GM18508 (cell line): ENCODE data around the gene ITIH1.

Experiments used
- ATAC-seq: cut with Tn5 transposase; IDR thresholded peaks from one replicate; pipeline ENCODE4 v1.9.1; 2021; ENCODE audit warnings: moderate number of reproducible peaks; ENCODE audit not compliant: insufficient read depth, unreplicated experiment

Gene ITIH1

GRCh38 chr3:52834871-52835501 lies 57.6 kb downstream of the ITIH1 start, which contains the start of gene MUSTN1:
Gene MUSTN1 (minus strand): TSS chr3:52835019. CDS start chr3:52834948, 71 bp downstream.
- no peak for ATAC-seq

DNA sequence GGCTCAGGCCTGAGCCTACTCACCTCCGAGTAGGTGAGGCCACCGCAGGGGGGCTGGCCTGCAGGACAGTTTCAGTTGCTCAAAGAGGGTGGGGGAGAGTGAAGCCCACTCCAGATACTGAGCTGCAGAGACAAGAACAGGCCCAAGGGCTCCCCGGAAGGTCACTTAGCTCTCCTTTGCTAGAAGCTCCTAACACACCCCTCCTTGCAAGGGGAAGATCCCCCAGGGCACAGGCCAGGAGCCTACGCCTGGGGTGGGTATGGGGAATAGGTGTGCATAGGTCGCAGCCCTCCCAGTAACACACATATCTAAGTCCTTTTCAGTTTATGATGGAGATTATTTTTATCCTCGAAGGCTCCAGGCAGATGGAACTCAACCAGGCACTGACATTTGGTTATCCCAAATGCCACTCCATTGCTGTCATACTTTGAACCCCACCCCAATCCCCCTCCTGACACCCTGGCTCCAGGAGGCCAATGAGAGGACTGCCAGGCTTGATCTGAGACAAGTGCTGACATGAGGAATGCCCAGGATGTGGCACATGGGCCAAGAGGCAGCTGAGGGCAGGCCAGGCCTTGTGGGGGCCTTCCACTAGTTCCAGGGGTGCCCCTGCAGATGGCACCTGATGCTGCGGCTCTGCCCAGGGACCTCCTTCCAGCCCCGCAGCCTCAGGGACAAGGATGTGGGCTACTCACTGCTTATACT lies 58.5 kb downstream of the ITIH1 start:
- no peak for ATAC-seq

DNA sequence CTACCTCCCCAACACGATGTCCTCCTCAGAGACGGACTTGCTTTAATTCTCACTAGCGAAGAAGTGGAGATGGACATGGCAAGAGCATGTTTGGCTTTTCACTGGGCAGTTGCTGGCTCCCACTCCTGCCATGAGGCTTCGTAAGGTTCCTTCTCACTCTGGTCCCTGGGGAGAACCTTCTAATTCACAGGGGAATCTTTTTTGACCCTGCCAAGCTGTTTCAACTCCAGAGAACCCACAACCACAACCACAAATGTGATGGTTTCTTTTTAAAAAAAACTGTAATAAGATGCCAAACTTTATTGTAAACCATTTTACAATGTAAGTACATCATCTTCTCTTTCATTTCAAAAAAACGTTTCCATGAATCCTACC lies 59.1 kb downstream of the ITIH1 start:
- ATAC-seq = no peak

GRCh38 chr3:52836986-52837385 lies 59.6 kb downstream of the ITIH1 start:
- ATAC-seq = no peak

DNA sequence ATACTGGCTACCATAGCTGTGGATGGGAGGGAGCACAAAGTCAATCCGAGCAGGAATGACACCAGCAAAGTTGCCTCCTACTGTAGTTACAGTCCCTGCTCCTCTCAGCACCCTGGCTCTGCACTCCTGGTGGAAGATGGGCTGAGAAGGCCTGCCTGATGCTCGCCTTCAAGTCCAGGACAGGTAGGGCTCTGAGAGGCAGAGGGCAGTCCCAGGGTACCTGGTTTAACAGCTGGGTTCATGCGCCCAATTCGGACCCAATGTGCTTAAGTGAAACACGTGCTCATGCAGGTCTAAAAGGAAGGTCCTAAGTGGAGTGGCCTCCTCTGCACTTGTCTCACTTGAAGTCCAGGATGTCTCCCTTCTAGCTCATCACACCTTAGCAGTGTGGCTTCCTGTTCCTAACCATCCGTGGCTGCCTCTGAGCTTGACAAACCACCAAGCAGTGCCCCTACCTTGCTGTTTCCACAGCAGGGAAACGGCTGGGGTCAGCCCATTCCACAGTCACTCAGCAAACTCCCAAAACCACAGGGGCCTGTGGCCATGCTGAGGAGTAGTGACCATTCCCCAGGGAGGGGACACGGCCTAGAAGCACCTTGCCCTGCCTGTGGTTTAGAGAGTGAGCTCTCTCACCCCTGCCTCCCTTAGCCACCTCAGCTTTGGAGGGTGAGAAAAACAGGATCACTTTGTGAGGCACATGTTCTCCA lies 61.3 kb downstream of the ITIH1 start:
- no peak for ATAC-seq

GRCh38 chr3:52839268-52839575 lies 61.8 kb downstream of the ITIH1 start:
- no peak for ATAC-seq

GRCh38 chr3:52839892-52840545 lies 62.6 kb downstream of the ITIH1 start:
- no peak for ATAC-seq

GRCh38 chr3:52841211-52841980 lies 64.0 kb downstream of the ITIH1 start:
- no peak for ATAC-seq
